IPS-18a (cell line): ENCODE data around the gene SPOCK2.
"Not testable (repeated sequence)": the region's sequence is repeated elsewhere in the genome, so short reads cannot be mapped to it uniquely, and the experiment has no call there.

ENCODE experiments used
- H3K27ac ChIP-seq: one replicate; pipeline ENCODE4 v1.5.1; 2013; ENCODE audit warnings: low read length
- H3K27me3 ChIP-seq: one replicate; pipeline ENCODE4 v1.6.1; 2013; ENCODE audit warnings: mild to moderate bottlenecking, low read length; ENCODE audit not compliant: control insufficient read depth, insufficient read depth
- H3K36me3 ChIP-seq: one replicate; pipeline ENCODE4 v1.6.1; 2013; ENCODE audit warnings: low read depth, low read length; ENCODE audit not compliant: control insufficient read depth
- H3K4me1 ChIP-seq: one replicate; pipeline ENCODE4 v1.6.1; 2013; ENCODE audit warnings: low read depth, low read length; ENCODE audit not compliant: control insufficient read depth
- H3K4me3 ChIP-seq: one replicate; pipeline ENCODE4 v1.5.1; 2013; ENCODE audit warnings: low read length
- H3K9ac ChIP-seq: one replicate; pipeline ENCODE4 v1.6.1; 2013; ENCODE audit warnings: mild to moderate bottlenecking, low read length, moderate library complexity
- H3K9me3 ChIP-seq: one replicate; pipeline ENCODE4 v1.6.1; 2013; ENCODE audit warnings: low read depth, low read length; ENCODE audit not compliant: control insufficient read depth

Gene SPOCK2

GRCh38 chr10:72087969-72088888, at the start of gene SPOCK2:
TSS of gene SPOCK2 (minus strand) at chr10:72088551. CDS start at chr10:72088328, 223 bp downstream.
- H3K9ac ChIP-seq = no peak within 1 kb of the TSS
- no peaks in the 10 kb centered on the region for H3K36me3 ChIP-seq
- no peak within 1 kb of the TSS for H3K27ac ChIP-seq
- no peaks in the 10 kb centered on the region for H3K9me3 ChIP-seq
- H3K4me1 ChIP-seq = peaks cover 13% of the 10 kb centered on the region
- peak within 1 kb of the TSS; percentile 64 for H3K4me3 ChIP-seq
- H3K27me3 ChIP-seq = peaks cover 64% of the 10 kb centered on the region

- H3K4me3 ChIP-seq = no peak overlapping the region
- H3K9ac ChIP-seq = no peak overlapping the region
- H3K36me3 ChIP-seq = no peaks in the 10 kb centered on the region
- no peaks in the 10 kb centered on the region for H3K9me3 ChIP-seq
- peaks cover 3% of the 10 kb centered on the region for H3K4me1 ChIP-seq
- H3K27ac ChIP-seq = no peak overlapping the region
- no peaks in the 10 kb centered on the region for H3K27me3 ChIP-seq
Observed at GRCh38 chr10:72137583-72137982, 49.2 kb upstream of the SPOCK2 start.

GRCh38 chr10:72136225-72136624, 47.9 kb upstream of the SPOCK2 start:
- not testable (repeated sequence) for H3K4me1 ChIP-seq, H3K27ac ChIP-seq, H3K36me3 ChIP-seq, H3K4me3 ChIP-seq, H3K9ac ChIP-seq, H3K9me3 ChIP-seq, H3K27me3 ChIP-seq

GRCh38 chr10:72134785-72135767, 46.7 kb upstream of the SPOCK2 start:
- Histone ChIP-seq H3K27me3 (no peaks in the 10 kb centered on the region), H3K9me3 (no peaks in the 10 kb centered on the region), H3K27ac (no peak overlapping the region), H3K9ac (no peak overlapping the region), H3K4me1 (peaks cover 2% of the 10 kb centered on the region), H3K36me3 (no peaks in the 10 kb centered on the region), H3K4me3 (no peak overlapping the region)

GRCh38 chr10:72133517-72133916, 45.2 kb upstream of the SPOCK2 start:
- Histone ChIP-seq H3K4me3 (no peak overlapping the region), H3K9me3 (no peaks in the 10 kb centered on the region), H3K27me3 (no peaks in the 10 kb centered on the region), H3K27ac (no peak overlapping the region), H3K9ac (no peak overlapping the region), H3K4me1 (no peaks in the 10 kb centered on the region), H3K36me3 (no peaks in the 10 kb centered on the region)

- no peaks in the 10 kb centered on the region for H3K27me3 ChIP-seq
- H3K27ac ChIP-seq = no peak overlapping the region
- no peak overlapping the region for H3K4me3 ChIP-seq
- no peaks in the 10 kb centered on the region for H3K36me3 ChIP-seq
- no peak overlapping the region for H3K9ac ChIP-seq
- H3K4me1 ChIP-seq = no peaks in the 10 kb centered on the region
- no peaks in the 10 kb centered on the region for H3K9me3 ChIP-seq
Observed at GRCh38 chr10:72132854-72133253, 44.5 kb upstream of the SPOCK2 start.

GRCh38 chr10:72127571-72127970, 39.2 kb upstream of the SPOCK2 start:
- no peak overlapping the region for H3K4me3 ChIP-seq
- no peaks in the 10 kb centered on the region for H3K36me3 ChIP-seq

GRCh38 chr10:72126872-72127232, 38.5 kb upstream of the SPOCK2 start:
- no peak overlapping the region for H3K9ac ChIP-seq

More at GRCh38 chr10:72127571-72127970, 39.2 kb upstream of the SPOCK2 start:
- Histone ChIP-seq H3K27ac (no peak overlapping the region), H3K4me1 (no peaks in the 10 kb centered on the region), H3K27me3 (no peaks in the 10 kb centered on the region), H3K9ac (no peak overlapping the region), H3K9me3 (no peaks in the 10 kb centered on the region)

GRCh38 chr10:72126184-72126871, 38.0 kb upstream of the SPOCK2 start:
- H3K36me3 ChIP-seq = no peaks in the 10 kb centered on the region
- no peak overlapping the region for H3K4me3 ChIP-seq
- H3K27ac ChIP-seq = no peak overlapping the region

More at GRCh38 chr10:72126872-72127232, 38.5 kb upstream of the SPOCK2 start:
- no peaks in the 10 kb centered on the region for H3K9me3 ChIP-seq
- H3K36me3 ChIP-seq = no peaks in the 10 kb centered on the region
- H3K4me3 ChIP-seq = no peak overlapping the region
- no peaks in the 10 kb centered on the region for H3K27me3 ChIP-seq
- H3K27ac ChIP-seq = no peak overlapping the region
- no peaks in the 10 kb centered on the region for H3K4me1 ChIP-seq

GRCh38 chr10:72124989-72125388, 36.6 kb upstream of the SPOCK2 start:
- Histone ChIP-seq H3K9ac (no peak overlapping the region), H3K9me3 (no peaks in the 10 kb centered on the region)

More at GRCh38 chr10:72126184-72126871, 38.0 kb upstream of the SPOCK2 start:
- H3K9ac ChIP-seq = no peak overlapping the region
- no peaks in the 10 kb centered on the region for H3K9me3 ChIP-seq
- H3K4me1 ChIP-seq = no peaks in the 10 kb centered on the region
- no peaks in the 10 kb centered on the region for H3K27me3 ChIP-seq

GRCh38 chr10:72124381-72124780, 36.0 kb upstream of the SPOCK2 start:
- Histone ChIP-seq H3K9me3 (no peaks in the 10 kb centered on the region), H3K9ac (no peak overlapping the region), H3K27me3 (no peaks in the 10 kb centered on the region), H3K27ac (no peak overlapping the region), H3K4me3 (no peak overlapping the region), H3K4me1 (no peaks in the 10 kb centered on the region), H3K36me3 (no peaks in the 10 kb centered on the region)

More at GRCh38 chr10:72124989-72125388, 36.6 kb upstream of the SPOCK2 start:
- Histone ChIP-seq H3K27ac (no peak overlapping the region), H3K27me3 (no peaks in the 10 kb centered on the region), H3K4me3 (no peak overlapping the region), H3K36me3 (no peaks in the 10 kb centered on the region), H3K4me1 (no peaks in the 10 kb centered on the region)
